Measurements from ENCODE around the gene LTBP1.

The LTBP1 gene

GRCh38 chr2:33370636-33371265, 424.0 kb downstream of the LTBP1 start:
- Histone ChIP-seq H3K27me3 (ENCODE audit: insufficient read depth, low read length, poor library complexity) (no peaks in the 10 kb centered on the region), H3K4me1 (ENCODE audit: control insufficient read depth, low read depth, low read length) (peaks cover 11% of the 10 kb centered on the region), H3K56ac (ENCODE audit: low read length) (peak overlapping the region; percentile 37), H2AK5ac (ENCODE audit: low read length) (peak overlapping the region; percentile 80), H2BK15ac (replicated peaks; ENCODE audit: low read depth) (no peak overlapping the region), H3K23ac (ENCODE audit: low read length) (no peak overlapping the region), H3K18ac (ENCODE audit: low read length) (peak overlapping the region; percentile 15), H3K79me2 (ENCODE audit: control insufficient read depth, insufficient read depth, low read length) (no peaks in the 10 kb centered on the region), H2BK5ac (ENCODE audit: low read length) (peak overlapping the region; percentile 59), H3K4me2 (ENCODE audit: low read length) (no peak overlapping the region), H3K4me3 (ENCODE audit: low read length) (no peak overlapping the region), H3K4ac (ENCODE audit: low read depth, low read length) (peak overlapping the region; percentile 88), H4K5ac (ENCODE audit: low read length) (no peak overlapping the region), H3K9ac (ENCODE audit: low read length) (no peak overlapping the region), H4K8ac (ENCODE audit: low read depth, low read length) (no peak overlapping the region), H3K79me1 (ENCODE audit: low read length) (no peaks in the 10 kb centered on the region), H2BK120ac (ENCODE audit: low read depth, low read length) (no peak overlapping the region), H3K27ac (ENCODE audit: low read depth, low read length) (no peak overlapping the region), H3K36me3 (ENCODE audit: control insufficient read depth, insufficient read depth, low read length) (no peaks in the 10 kb centered on the region)
- no CpG with 5 or more reads among the region's 8 CpGs for WGBS (ENCODE audit: extremely low coverage, insufficient coverage, low lambda C conversion rate)
- DNase-seq: peak; percentile 27

- no peak for DNase-seq
- Histone ChIP-seq H2AK5ac (ENCODE audit: low read length) (peak overlapping the region; percentile 80), H3K23ac (ENCODE audit: low read length) (no peak overlapping the region), H3K18ac (ENCODE audit: low read length) (peak overlapping the region; percentile 28), H3K4me2 (ENCODE audit: low read length) (no peak overlapping the region), H3K4me3 (ENCODE audit: low read length) (no peak overlapping the region), H3K79me2 (ENCODE audit: control insufficient read depth, insufficient read depth, low read length) (no peaks in the 10 kb centered on the region), H3K56ac (ENCODE audit: low read length) (peak overlapping the region; percentile 37), H3K27ac (ENCODE audit: low read depth, low read length) (no peak overlapping the region), H3K27me3 (ENCODE audit: insufficient read depth, low read length, poor library complexity) (no peaks in the 10 kb centered on the region), H3K4ac (ENCODE audit: low read depth, low read length) (peak overlapping the region; percentile 88), H2BK15ac (replicated peaks; ENCODE audit: low read depth) (peak overlapping the region; percentile 85), H4K5ac (ENCODE audit: low read length) (no peak overlapping the region), H3K36me3 (ENCODE audit: control insufficient read depth, insufficient read depth, low read length) (no peaks in the 10 kb centered on the region), H3K79me1 (ENCODE audit: low read length) (no peaks in the 10 kb centered on the region), H3K4me1 (ENCODE audit: control insufficient read depth, low read depth, low read length) (peaks cover 11% of the 10 kb centered on the region), H4K8ac (ENCODE audit: low read depth, low read length) (no peak overlapping the region), H3K9ac (ENCODE audit: low read length) (no peak overlapping the region), H2BK5ac (ENCODE audit: low read length) (peak overlapping the region; percentile 20), H2BK120ac (ENCODE audit: low read depth, low read length) (no peak overlapping the region)
- WGBS (ENCODE audit: extremely low coverage, insufficient coverage, low lambda C conversion rate): no CpG with 5 or more reads among the region's 8 CpGs
Measured at GRCh38 chr2:33371304-33372090, 424.7 kb downstream of the LTBP1 start.

GRCh38 chr2:33372940-33373553, 426.3 kb downstream of the LTBP1 start:
- H2BK15ac ChIP-seq (replicated peaks; ENCODE audit: low read depth): no peak overlapping the region
- peak; percentile 60 for DNase-seq
- H3K18ac ChIP-seq (ENCODE audit: low read length): no peak overlapping the region
- peaks cover 11% of the 10 kb centered on the region for H3K4me1 ChIP-seq (ENCODE audit: control insufficient read depth, low read depth, low read length)
- H2BK120ac ChIP-seq (ENCODE audit: low read depth, low read length): no peak overlapping the region
- no peak overlapping the region for H3K9ac ChIP-seq (ENCODE audit: low read length)
- no peak overlapping the region for H3K56ac ChIP-seq (ENCODE audit: low read length)
- no peak overlapping the region for H3K23ac ChIP-seq (ENCODE audit: low read length)
- H3K4ac ChIP-seq (ENCODE audit: low read depth, low read length): no peak overlapping the region
- no peak overlapping the region for H3K4me2 ChIP-seq (ENCODE audit: low read length)
- H3K4me3 ChIP-seq (ENCODE audit: low read length): no peak overlapping the region
- no CpG with 5 or more reads among the region's 5 CpGs for WGBS (ENCODE audit: extremely low coverage, insufficient coverage, low lambda C conversion rate)
- H3K79me1 ChIP-seq (ENCODE audit: low read length): no peaks in the 10 kb centered on the region
- no peak overlapping the region for H2AK5ac ChIP-seq (ENCODE audit: low read length)
- H4K5ac ChIP-seq (ENCODE audit: low read length): no peak overlapping the region
- H3K27ac ChIP-seq (ENCODE audit: low read depth, low read length): no peak overlapping the region
- H3K79me2 ChIP-seq (ENCODE audit: control insufficient read depth, insufficient read depth, low read length): no peaks in the 10 kb centered on the region
- no peak overlapping the region for H2BK5ac ChIP-seq (ENCODE audit: low read length)
- no peak overlapping the region for H4K8ac ChIP-seq (ENCODE audit: low read depth, low read length)
- H3K36me3 ChIP-seq (ENCODE audit: control insufficient read depth, insufficient read depth, low read length): no peaks in the 10 kb centered on the region
- no peaks in the 10 kb centered on the region for H3K27me3 ChIP-seq (ENCODE audit: insufficient read depth, low read length, poor library complexity)

GRCh38 chr2:33373986-33374385, 427.2 kb downstream of the LTBP1 start:
- Histone ChIP-seq H3K79me2 (ENCODE audit: control insufficient read depth, insufficient read depth, low read length) (no peaks in the 10 kb centered on the region), H3K56ac (ENCODE audit: low read length) (no peak overlapping the region)
- no CpG with 5 or more reads among the region's 5 CpGs for WGBS (ENCODE audit: extremely low coverage, insufficient coverage, low lambda C conversion rate)

GRCh38 chr2:33375054-33375453, 428.3 kb downstream of the LTBP1 start:
- H4K8ac ChIP-seq (ENCODE audit: low read depth, low read length): no peak overlapping the region
- H3K9ac ChIP-seq (ENCODE audit: low read length): no peak overlapping the region
- no peaks in the 10 kb centered on the region for H3K36me3 ChIP-seq (ENCODE audit: control insufficient read depth, insufficient read depth, low read length)
- no CpG with 5 or more reads among the region's 7 CpGs for WGBS (ENCODE audit: extremely low coverage, insufficient coverage, low lambda C conversion rate)
- H4K5ac ChIP-seq (ENCODE audit: low read length): no peak overlapping the region
- H2BK120ac ChIP-seq (ENCODE audit: low read depth, low read length): no peak overlapping the region
- no peaks in the 10 kb centered on the region for H3K79me1 ChIP-seq (ENCODE audit: low read length)
- no peak overlapping the region for H3K56ac ChIP-seq (ENCODE audit: low read length)
- no peaks in the 10 kb centered on the region for H3K27me3 ChIP-seq (ENCODE audit: insufficient read depth, low read length, poor library complexity)
- no peak overlapping the region for H2AK5ac ChIP-seq (ENCODE audit: low read length)
- H2BK15ac ChIP-seq (replicated peaks; ENCODE audit: low read depth): no peak overlapping the region
- no peak overlapping the region for H3K4ac ChIP-seq (ENCODE audit: low read depth, low read length)
- DNase-seq: no peak
- no peak overlapping the region for H3K23ac ChIP-seq (ENCODE audit: low read length)
- H3K79me2 ChIP-seq (ENCODE audit: control insufficient read depth, insufficient read depth, low read length): no peaks in the 10 kb centered on the region
- H3K4me3 ChIP-seq (ENCODE audit: low read length): no peak overlapping the region
- no peak overlapping the region for H3K4me2 ChIP-seq (ENCODE audit: low read length)
- H3K18ac ChIP-seq (ENCODE audit: low read length): no peak overlapping the region
- peaks cover 8% of the 10 kb centered on the region for H3K4me1 ChIP-seq (ENCODE audit: control insufficient read depth, low read depth, low read length)
- no peak overlapping the region for H2BK5ac ChIP-seq (ENCODE audit: low read length)
- no peak overlapping the region for H3K27ac ChIP-seq (ENCODE audit: low read depth, low read length)

More at GRCh38 chr2:33373986-33374385, 427.2 kb downstream of the LTBP1 start:
- Histone ChIP-seq H3K27ac (ENCODE audit: low read depth, low read length) (no peak overlapping the region), H3K4me2 (ENCODE audit: low read length) (no peak overlapping the region), H3K18ac (ENCODE audit: low read length) (no peak overlapping the region), H4K5ac (ENCODE audit: low read length) (no peak overlapping the region), H2BK15ac (replicated peaks; ENCODE audit: low read depth) (no peak overlapping the region), H3K9ac (ENCODE audit: low read length) (no peak overlapping the region), H3K23ac (ENCODE audit: low read length) (no peak overlapping the region), H2BK120ac (ENCODE audit: low read depth, low read length) (no peak overlapping the region), H3K4ac (ENCODE audit: low read depth, low read length) (no peak overlapping the region), H3K4me1 (ENCODE audit: control insufficient read depth, low read depth, low read length) (peaks cover 11% of the 10 kb centered on the region), H4K8ac (ENCODE audit: low read depth, low read length) (no peak overlapping the region), H3K4me3 (ENCODE audit: low read length) (no peak overlapping the region), H2BK5ac (ENCODE audit: low read length) (no peak overlapping the region), H3K36me3 (ENCODE audit: control insufficient read depth, insufficient read depth, low read length) (no peaks in the 10 kb centered on the region), H3K79me1 (ENCODE audit: low read length) (no peaks in the 10 kb centered on the region), H3K27me3 (ENCODE audit: insufficient read depth, low read length, poor library complexity) (no peaks in the 10 kb centered on the region), H2AK5ac (ENCODE audit: low read length) (no peak overlapping the region)
- DNase-seq: no peak

All from mesendoderm (in vitro differentiated cells).